SK-N-SH treated with all-trans-retinoic acid at 6 μM for 48 hours (cell line): ENCODE measurements around the gene NRL.

Experiments used
- ATAC-seq: fragments of 200-7000 bp; cut with Tn5 transposase; 3 replicates; pipeline ENCODE4 v1.9.1; 2020; ENCODE audit warnings: mild to moderate bottlenecking, moderate library complexity
- ARNTL ChIP-seq: fragments of 450-650 bp; formaldehyde crosslinking; IDR thresholded peaks from 2 replicates; pipeline ENCODE4 v1.5.0; 2020; ENCODE audit warnings: low read depth, mild to moderate bottlenecking, moderate library complexity, borderline replicate concordance
- BACH2 ChIP-seq: fragments of 250-450 bp; sonication (Bioruptor Pico); IDR thresholded peaks from 2 replicates; pipeline ENCODE4 v1.9.0; 2021; ENCODE audit warnings: mild to moderate bottlenecking, borderline replicate concordance
- CREB5 ChIP-seq: fragments of 250-450 bp; sonication (Bioruptor Pico); IDR thresholded peaks from 2 replicates; pipeline ENCODE4 v1.5.1; 2020; ENCODE audit warnings: low read depth, mild to moderate bottlenecking, moderate library complexity
- CSDC2 ChIP-seq: fragments of 250-450 bp; sonication (Bioruptor Pico); IDR thresholded peaks from 2 replicates; pipeline ENCODE4 v1.5.0; 2020; ENCODE audit warnings: mild to moderate bottlenecking, moderate library complexity
- CSRNP3 ChIP-seq: fragments of 250-450 bp; sonication (Bioruptor Pico); IDR thresholded peaks from 2 replicates; pipeline ENCODE4 v1.5.1; 2021; ENCODE audit warnings: mild to moderate bottlenecking, moderate library complexity
- ESRRG ChIP-seq: fragments of 250-450 bp; sonication (Bioruptor Pico); IDR thresholded peaks from 2 replicates; pipeline ENCODE4 v1.6.1; 2021; ENCODE audit warnings: mild to moderate bottlenecking
- GLIS3 ChIP-seq: fragments of 250-450 bp; sonication (Bioruptor Pico); IDR thresholded peaks from 2 replicates; pipeline ENCODE4 v1.5.0; 2020; ENCODE audit warnings: mild to moderate bottlenecking, moderate library complexity
- ISL1 ChIP-seq: fragments of 250-450 bp; sonication (Bioruptor Pico); IDR thresholded peaks from 2 replicates; pipeline ENCODE4 v2.1.2; 2022; ENCODE audit warnings: mild to moderate bottlenecking, moderate library complexity
- OSR1 ChIP-seq: fragments of 250-450 bp; sonication (Bioruptor Pico); IDR thresholded peaks from 2 replicates; pipeline ENCODE4 v1.8.0; 2022; ENCODE audit warnings: moderate library complexity, mild to moderate bottlenecking, inconsistent platforms
- PATZ1 ChIP-seq: fragments of 250-450 bp; sonication (Bioruptor Pico); IDR thresholded peaks from 2 replicates; pipeline ENCODE4 v1.8.0; 2020; ENCODE audit warnings: mild to moderate bottlenecking, moderate library complexity, borderline replicate concordance
- POU6F1 ChIP-seq: fragments of 250-450 bp; sonication (Bioruptor Pico); IDR thresholded peaks from 2 replicates; pipeline ENCODE4 v1.8.0; 2021; ENCODE audit warnings: low read depth, mild to moderate bottlenecking, moderate library complexity, borderline replicate concordance
- PPARA ChIP-seq: fragments of 250-450 bp; sonication (Bioruptor Pico); IDR thresholded peaks from 2 replicates; pipeline ENCODE4 v1.5.0; 2020; ENCODE audit warnings: mild to moderate bottlenecking, borderline replicate concordance
- RARB ChIP-seq: fragments of 250-450 bp; sonication (Bioruptor Pico); IDR thresholded peaks from 2 replicates; pipeline ENCODE4 v1.8.0; 2021; ENCODE audit warnings: mild to moderate bottlenecking, moderate library complexity
- SNAI2 ChIP-seq: fragments of 250-450 bp; sonication (Bioruptor Pico); IDR thresholded peaks from 2 replicates; pipeline ENCODE4 v1.5.0; 2020; ENCODE audit warnings: mild to moderate bottlenecking, moderate library complexity
- TCF4 ChIP-seq: fragments of 250-450 bp; sonication (Bioruptor Pico); IDR thresholded peaks from 2 replicates; pipeline ENCODE4 v1.8.0; 2021; ENCODE audit warnings: mild to moderate bottlenecking, moderate library complexity, borderline replicate concordance
- TOX ChIP-seq: fragments of 250-450 bp; sonication (Bioruptor Pico); IDR thresholded peaks from 2 replicates; pipeline ENCODE4 v1.8.0; 2021; ENCODE audit warnings: mild to moderate bottlenecking, moderate library complexity, borderline replicate concordance
- ZC3H10 ChIP-seq: fragments of 250-450 bp; sonication (Bioruptor Pico); IDR thresholded peaks from 2 replicates; pipeline ENCODE4 v1.5.1; 2021; ENCODE audit warnings: mild to moderate bottlenecking, moderate library complexity
- ZFP3 ChIP-seq: fragments of 250-450 bp; sonication (Bioruptor Pico); IDR thresholded peaks from 2 replicates; pipeline ENCODE4 v1.5.0; 2020; ENCODE audit warnings: mild to moderate bottlenecking, moderate library complexity
- ZFP30 ChIP-seq: fragments of 450-650 bp; formaldehyde crosslinking; IDR thresholded peaks from 2 replicates; pipeline ENCODE4 v1.5.0; 2022; ENCODE audit warnings: mild to moderate bottlenecking, moderate library complexity
- ZNF70 ChIP-seq: fragments of 450-650 bp; formaldehyde crosslinking; IDR thresholded peaks from 2 replicates; pipeline ENCODE4 v1.5.0; 2020; ENCODE audit warnings: mild to moderate bottlenecking, moderate library complexity
- ZNF8 ChIP-seq: fragments of 450-650 bp; formaldehyde crosslinking; IDR thresholded peaks from 2 replicates; pipeline ENCODE4 v1.5.0; 2020; ENCODE audit warnings: mild to moderate bottlenecking, moderate library complexity
- TF ChIP-seq, protein P1 (sequence below): fragments of 250-450 bp; sonication (Bioruptor Pico); IDR thresholded peaks from 2 replicates; pipeline ENCODE4 v1.5.0; 2020; ENCODE audit warnings: mild to moderate bottlenecking, moderate library complexity

Gene NRL

DNA sequence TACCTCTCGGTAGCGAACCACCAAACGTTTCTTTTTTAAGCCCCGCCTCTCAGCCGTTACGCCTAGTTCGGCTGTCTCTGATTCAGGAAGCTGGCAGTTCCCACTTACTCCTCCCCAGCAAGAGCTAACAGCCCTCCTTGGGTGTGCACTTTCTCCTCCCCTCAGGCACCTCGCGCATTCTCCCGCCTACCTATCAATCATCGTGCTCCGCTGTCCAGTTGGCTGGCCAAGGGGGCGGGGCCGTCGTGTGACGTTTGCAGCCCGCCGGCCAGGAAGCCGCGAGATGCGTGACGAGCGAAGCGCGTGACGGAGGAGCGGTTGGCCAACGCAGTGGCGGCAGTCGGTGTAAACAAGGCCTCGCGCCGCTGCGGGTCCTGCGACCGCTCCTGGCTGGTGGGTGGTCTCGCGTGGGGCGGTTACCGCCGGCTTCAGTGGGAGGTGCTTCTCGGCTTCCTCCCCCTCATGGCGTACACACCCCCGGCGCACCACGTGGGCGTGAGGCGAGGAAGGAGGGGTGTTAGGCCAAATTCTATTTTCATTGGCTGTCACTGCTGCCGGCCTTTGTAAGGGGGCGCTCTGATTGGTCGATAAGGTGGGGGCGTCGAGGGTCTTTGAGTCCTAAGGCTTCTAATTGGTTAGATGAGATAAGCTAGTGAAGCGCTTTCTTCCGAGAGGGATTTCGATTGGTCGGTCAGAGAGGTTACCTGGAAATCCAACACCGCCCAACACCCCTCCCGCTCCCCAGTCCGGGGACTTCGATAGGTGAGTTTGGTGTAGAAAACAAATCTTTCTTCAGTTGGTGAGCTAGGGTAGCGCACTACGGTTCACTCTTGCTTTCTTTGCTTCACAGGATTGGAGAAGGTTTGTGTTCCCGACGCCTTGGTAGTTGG is at the start of gene NRL, which contains the start of gene DCAF11:
NRL (minus strand) TSS at position 418 of the 890 bp plus-strand sequence. CDS start 32,101 bp downstream, outside the sequence.
DCAF11 (plus strand) TSS at position 246 of the 890 bp plus-strand sequence. CDS start 818 bp downstream, outside the sequence.
- TF ChIP-seq TCF4 (CRISPR knock-in tag) (no peak), ARNTL (no peak)
- TF ChIP-seq, protein P1, sequence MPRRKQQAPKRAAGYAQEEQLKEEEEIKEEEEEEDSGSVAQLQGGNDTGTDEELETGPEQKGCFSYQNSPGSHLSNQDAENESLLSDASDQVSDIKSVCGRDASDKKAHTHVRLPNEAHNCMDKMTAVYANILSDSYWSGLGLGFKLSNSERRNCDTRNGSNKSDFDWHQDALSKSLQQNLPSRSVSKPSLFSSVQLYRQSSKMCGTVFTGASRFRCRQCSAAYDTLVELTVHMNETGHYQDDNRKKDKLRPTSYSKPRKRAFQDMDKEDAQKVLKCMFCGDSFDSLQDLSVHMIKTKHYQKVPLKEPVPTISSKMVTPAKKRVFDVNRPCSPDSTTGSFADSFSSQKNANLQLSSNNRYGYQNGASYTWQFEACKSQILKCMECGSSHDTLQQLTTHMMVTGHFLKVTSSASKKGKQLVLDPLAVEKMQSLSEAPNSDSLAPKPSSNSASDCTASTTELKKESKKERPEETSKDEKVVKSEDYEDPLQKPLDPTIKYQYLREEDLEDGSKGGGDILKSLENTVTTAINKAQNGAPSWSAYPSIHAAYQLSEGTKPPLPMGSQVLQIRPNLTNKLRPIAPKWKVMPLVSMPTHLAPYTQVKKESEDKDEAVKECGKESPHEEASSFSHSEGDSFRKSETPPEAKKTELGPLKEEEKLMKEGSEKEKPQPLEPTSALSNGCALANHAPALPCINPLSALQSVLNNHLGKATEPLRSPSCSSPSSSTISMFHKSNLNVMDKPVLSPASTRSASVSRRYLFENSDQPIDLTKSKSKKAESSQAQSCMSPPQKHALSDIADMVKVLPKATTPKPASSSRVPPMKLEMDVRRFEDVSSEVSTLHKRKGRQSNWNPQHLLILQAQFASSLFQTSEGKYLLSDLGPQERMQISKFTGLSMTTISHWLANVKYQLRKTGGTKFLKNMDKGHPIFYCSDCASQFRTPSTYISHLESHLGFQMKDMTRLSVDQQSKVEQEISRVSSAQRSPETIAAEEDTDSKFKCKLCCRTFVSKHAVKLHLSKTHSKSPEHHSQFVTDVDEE (CRISPR knock-in tag) = 0 out of 2 replicates have a peak, but pooled peaks have one; percentile 27
- peak; percentile 93 for ATAC-seq

DNA sequence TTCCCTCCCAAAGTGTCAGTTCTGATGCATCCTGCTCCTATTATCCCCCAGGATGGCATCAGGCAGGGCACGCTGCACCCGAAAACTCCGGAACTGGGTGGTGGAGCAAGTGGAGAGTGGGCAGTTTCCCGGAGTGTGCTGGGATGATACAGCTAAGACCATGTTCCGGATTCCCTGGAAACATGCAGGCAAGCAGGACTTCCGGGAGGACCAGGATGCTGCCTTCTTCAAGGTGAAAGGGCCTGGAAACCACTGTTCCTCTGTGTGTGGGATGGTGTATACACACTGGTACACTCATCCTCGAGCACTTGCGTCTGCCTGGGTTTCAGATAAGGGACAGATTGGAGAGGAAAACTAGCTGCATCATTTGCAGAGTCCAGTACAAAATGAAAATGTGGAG is 47.3 kb upstream of the NRL start:
- no peak for TF ChIP-seq ZC3H10 (CRISPR knock-in tag)
- no peak for TF ChIP-seq SNAI2
- ATAC-seq = no peak

GRCh38 chr14:24160850-24161804 is 46.4 kb upstream of the NRL start, which contains the start of gene IRF9:
TSS of gene IRF9 (plus strand) at chr14:24161265. CDS start at chr14:24162145, 880 bp downstream.
- peak; percentile 62 for TF ChIP-seq PATZ1
- TF ChIP-seq OSR1 (CRISPR knock-in tag) = no peak
- TF ChIP-seq ZNF70 (CRISPR knock-in tag) = peak; percentile 14; the same call in 1 of the 2 replicates
- TF ChIP-seq ZFP30 (CRISPR knock-in tag) = no peak
- peak; percentile 64; the same call in 1 of the 2 replicates for TF ChIP-seq TOX
- TF ChIP-seq CSRNP3 (CRISPR knock-in tag) = peak; percentile 18; the same call in 1 of the 2 replicates
- TF ChIP-seq ZFP3 (CRISPR knock-in tag) = 0 out of 2 replicates have a peak, but pooled peaks have one; percentile 58
- peak; percentile 78; the same call in 1 of the 2 replicates for TF ChIP-seq GLIS3
- no peak for TF ChIP-seq ZNF8
- ATAC-seq = peak; percentile 94

DNA sequence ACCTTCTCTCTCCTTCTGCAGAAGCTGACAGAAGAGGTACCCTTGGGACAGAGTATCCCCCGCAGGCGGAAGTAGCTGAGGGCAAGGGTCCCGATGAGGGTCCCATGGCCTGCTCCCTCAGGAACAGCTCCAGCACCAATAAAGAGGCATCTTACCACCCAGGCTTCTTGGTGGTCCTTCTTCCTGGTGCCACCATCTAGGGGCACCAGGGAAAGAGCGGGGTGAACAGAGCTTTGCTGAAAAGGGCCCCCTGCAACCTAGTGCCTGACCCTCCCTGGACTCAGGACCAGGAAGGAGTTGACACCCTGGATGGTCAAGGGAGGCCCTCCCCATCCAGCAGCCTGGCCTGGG is 45.7 kb upstream of the NRL start:
- ATAC-seq = peak; percentile 5; the same call in 2 of the 3 replicates

More for the DNA sequence above, 45.7 kb upstream of the NRL start:
- TF ChIP-seq ESRRG (CRISPR knock-in tag) (no peak), BACH2 (CRISPR knock-in tag) (no peak), CSDC2 (CRISPR knock-in tag) (no peak), PATZ1 (no peak), RARB (CRISPR knock-in tag) (no peak), ZFP30 (CRISPR knock-in tag) (no peak), CREB5 (CRISPR knock-in tag) (no peak), ZNF70 (CRISPR knock-in tag) (no peak), ZNF8 (no peak), TOX (no peak), OSR1 (CRISPR knock-in tag) (no peak), TCF4 (CRISPR knock-in tag) (no peak), POU6F1 (CRISPR knock-in tag) (no peak), ISL1 (CRISPR knock-in tag) (no peak), PPARA (no peak), GLIS3 (no peak)
